ENCODE data around the gene SLC38A10. TPM values are rescaled to one million over a fixed set of nuclear protein-coding genes. Genes with fewer than 3 reads are reported as not detected.

The SLC38A10 gene
- polyA plus RNA-seq, 4 donors: 48.4 to 107 (median 79.2) TPM

GRCh38 chr17:81264640-81265039 lies 30.5 kb downstream of the SLC38A10 start:
- Histone ChIP-seq H3K4me3 (ENCODE audit: low read depth in 1 of 3, low read length in 3 of 3) (no peak overlapping the region), H3K27me3 (ENCODE audit: control insufficient read depth in 3 of 3, insufficient read depth in 3 of 3, low read length in 3 of 3) (no peaks in the 10 kb centered on the region), H3K4me1 (ENCODE audit: control insufficient read depth in 3 of 3, insufficient read depth in 2 of 3, low read depth in 1 of 3, low read length in 2 of 3) (no peaks in the 10 kb centered on the region), H3K9me3 (ENCODE audit: control insufficient read depth in 2 of 2, insufficient read depth in 1 of 2, low read depth in 1 of 2, low read length in 1 of 2) (no peaks in the 10 kb centered on the region), H3K36me3 (ENCODE audit: control insufficient read depth in 3 of 3, insufficient read depth in 2 of 3, low read depth in 1 of 3, low read length in 3 of 3) (peaks cover 15 to 85% (median 25%) of the 10 kb centered on the region in 3 donors), H3K27ac (ENCODE audit: low read depth in 1 of 3, low read length in 2 of 3) (no peak overlapping the region)
- DNase-seq: no peak
- FAIRE-seq: no peak
- WGBS, 3 donors: 91 to 97% (median 94%) methylated on average over 12 of the region's 12 CpGs

- H3K4me1 ChIP-seq (ENCODE audit: control insufficient read depth in 3 of 3, insufficient read depth in 2 of 3, low read depth in 1 of 3, low read length in 2 of 3): no peaks in the 10 kb centered on the region
- no peak overlapping the region for H3K4me3 ChIP-seq (ENCODE audit: low read depth in 1 of 3, low read length in 3 of 3)
- no peak for FAIRE-seq
- no peaks in the 10 kb centered on the region for H3K27me3 ChIP-seq (ENCODE audit: control insufficient read depth in 3 of 3, insufficient read depth in 3 of 3, low read length in 3 of 3)
- no peaks in the 10 kb centered on the region for H3K9me3 ChIP-seq (ENCODE audit: control insufficient read depth in 2 of 2, insufficient read depth in 1 of 2, low read depth in 1 of 2, low read length in 1 of 2)
- 93 to 95% (median 94%) methylated on average over 40 of the region's 40 CpGs for WGBS, 3 donors
- DNase-seq: no peak
- no peak overlapping the region for H3K27ac ChIP-seq (ENCODE audit: low read depth in 1 of 3, low read length in 2 of 3)
- peaks cover 23 to 89% (median 33%) of the 10 kb centered on the region in 3 donors for H3K36me3 ChIP-seq (ENCODE audit: control insufficient read depth in 3 of 3, insufficient read depth in 2 of 3, low read depth in 1 of 3, low read length in 3 of 3)
These were observed 31.5 kb downstream of the SLC38A10 start for GRCh38 chr17:81263371-81264181.

- Histone ChIP-seq H3K27me3 (ENCODE audit: control insufficient read depth in 3 of 3, insufficient read depth in 3 of 3, low read length in 3 of 3) (no peaks in the 10 kb centered on the region), H3K4me3 (ENCODE audit: low read depth in 1 of 3, low read length in 3 of 3) (no peak overlapping the region), H3K27ac (ENCODE audit: low read depth in 1 of 3, low read length in 2 of 3) (no peak overlapping the region), H3K9me3 (ENCODE audit: control insufficient read depth in 2 of 2, insufficient read depth in 1 of 2, low read depth in 1 of 2, low read length in 1 of 2) (no peaks in the 10 kb centered on the region), H3K4me1 (ENCODE audit: control insufficient read depth in 3 of 3, insufficient read depth in 2 of 3, low read depth in 1 of 3, low read length in 2 of 3) (no peaks in the 10 kb centered on the region), H3K36me3 (ENCODE audit: control insufficient read depth in 3 of 3, insufficient read depth in 2 of 3, low read depth in 1 of 3, low read length in 3 of 3) (peaks cover 23 to 97% (median 29%) of the 10 kb centered on the region in 3 donors)
- no peak for DNase-seq
- 92 to 94% (median 93%) methylated on average over 36 of the region's 36 CpGs for WGBS, 3 donors
- no peak for FAIRE-seq
These were observed 33.3 kb downstream of the SLC38A10 start for GRCh38 chr17:81261582-81262336.

- no peaks in the 10 kb centered on the region for H3K27me3 ChIP-seq (ENCODE audit: control insufficient read depth in 3 of 3, insufficient read depth in 3 of 3, low read length in 3 of 3)
- H3K27ac ChIP-seq (ENCODE audit: low read depth in 1 of 3, low read length in 2 of 3): no peak overlapping the region
- H3K36me3 ChIP-seq (ENCODE audit: control insufficient read depth in 3 of 3, insufficient read depth in 2 of 3, low read depth in 1 of 3, low read length in 3 of 3): peaks cover 23 to 100% (median 26%) of the 10 kb centered on the region in 3 donors
- 93 to 96% (median 96%) methylated on average over 18 of the region's 18 CpGs for WGBS, 3 donors
- peaks cover 0 to 1% (median 0%) of the 10 kb centered on the region in 3 donors for H3K4me1 ChIP-seq (ENCODE audit: control insufficient read depth in 3 of 3, insufficient read depth in 2 of 3, low read depth in 1 of 3, low read length in 2 of 3)
- FAIRE-seq (no peak), DNase-seq (no peak)
- H3K4me3 ChIP-seq (ENCODE audit: low read depth in 1 of 3, low read length in 3 of 3): no peak overlapping the region
- H3K9me3 ChIP-seq (ENCODE audit: control insufficient read depth in 2 of 2, insufficient read depth in 1 of 2, low read depth in 1 of 2, low read length in 1 of 2): no peaks in the 10 kb centered on the region
These were observed 34.0 kb downstream of the SLC38A10 start for GRCh38 chr17:81261096-81261495.

- DNase-seq (no peak), FAIRE-seq (no peak)
- no peaks in the 10 kb centered on the region for H3K27me3 ChIP-seq (ENCODE audit: control insufficient read depth in 3 of 3, insufficient read depth in 3 of 3, low read length in 3 of 3)
- no peak overlapping the region for H3K4me3 ChIP-seq (ENCODE audit: low read depth in 1 of 3, low read length in 3 of 3)
- WGBS, 3 donors: 92 to 96% (median 95%) methylated on average over 19 of the region's 19 CpGs
- H3K27ac ChIP-seq (ENCODE audit: low read depth in 1 of 3, low read length in 2 of 3): no peak overlapping the region
- H3K36me3 ChIP-seq (ENCODE audit: control insufficient read depth in 3 of 3, insufficient read depth in 2 of 3, low read depth in 1 of 3, low read length in 3 of 3): peaks cover 19 to 100% (median 26%) of the 10 kb centered on the region in 3 donors
- no peaks in the 10 kb centered on the region for H3K9me3 ChIP-seq (ENCODE audit: control insufficient read depth in 2 of 2, insufficient read depth in 1 of 2, low read depth in 1 of 2, low read length in 1 of 2)
- peaks cover 0 to 5% (median 0%) of the 10 kb centered on the region in 3 donors for H3K4me1 ChIP-seq (ENCODE audit: control insufficient read depth in 3 of 3, insufficient read depth in 2 of 3, low read depth in 1 of 3, low read length in 2 of 3)
These were observed 34.5 kb downstream of the SLC38A10 start for GRCh38 chr17:81260641-81261040.

- no peaks in the 10 kb centered on the region for H3K27me3 ChIP-seq (ENCODE audit: control insufficient read depth in 3 of 3, insufficient read depth in 3 of 3, low read length in 3 of 3)
- no peak overlapping the region for H3K4me3 ChIP-seq (ENCODE audit: low read depth in 1 of 3, low read length in 3 of 3)
- no peaks in the 10 kb centered on the region for H3K9me3 ChIP-seq (ENCODE audit: control insufficient read depth in 2 of 2, insufficient read depth in 1 of 2, low read depth in 1 of 2, low read length in 1 of 2)
- no peak overlapping the region for H3K27ac ChIP-seq (ENCODE audit: low read depth in 1 of 3, low read length in 2 of 3)
- H3K36me3 ChIP-seq (ENCODE audit: control insufficient read depth in 3 of 3, insufficient read depth in 2 of 3, low read depth in 1 of 3, low read length in 3 of 3): peaks cover 17 to 100% (median 26%) of the 10 kb centered on the region in 3 donors
- peaks cover 0 to 10% (median 0%) of the 10 kb centered on the region in 3 donors for H3K4me1 ChIP-seq (ENCODE audit: control insufficient read depth in 3 of 3, insufficient read depth in 2 of 3, low read depth in 1 of 3, low read length in 2 of 3)
- FAIRE-seq: no peak
- no peak for DNase-seq
- WGBS, 3 donors: 95 to 96% (median 96%) methylated on average over 16 to 17 of the region's 17 CpGs
These were observed 34.9 kb downstream of the SLC38A10 start for GRCh38 chr17:81260171-81260570.

- Histone ChIP-seq H3K36me3 (ENCODE audit: control insufficient read depth in 3 of 3, insufficient read depth in 2 of 3, low read depth in 1 of 3, low read length in 3 of 3) (peaks cover 17 to 91% (median 20%) of the 10 kb centered on the region in 3 donors), H3K9me3 (ENCODE audit: control insufficient read depth in 2 of 2, insufficient read depth in 1 of 2, low read depth in 1 of 2, low read length in 1 of 2) (no peaks in the 10 kb centered on the region), H3K27me3 (ENCODE audit: control insufficient read depth in 3 of 3, insufficient read depth in 3 of 3, low read length in 3 of 3) (no peaks in the 10 kb centered on the region), H3K4me1 (ENCODE audit: control insufficient read depth in 3 of 3, insufficient read depth in 2 of 3, low read depth in 1 of 3, low read length in 2 of 3) (peaks cover 0 to 20% (median 0%) of the 10 kb centered on the region in 3 donors), H3K27ac (ENCODE audit: low read depth in 1 of 3, low read length in 2 of 3) (no peak overlapping the region), H3K4me3 (ENCODE audit: low read depth in 1 of 3, low read length in 3 of 3) (no peak overlapping the region)
- 93 to 97% (median 95%) methylated on average over 23 of the region's 23 CpGs for WGBS, 3 donors
- no peak for DNase-seq
- FAIRE-seq: no peak
These were observed 36.0 kb downstream of the SLC38A10 start for GRCh38 chr17:81259058-81259605.

GRCh38 chr17:81258292-81258691 lies 36.8 kb downstream of the SLC38A10 start:
- 87 to 91% (median 90%) methylated on average over 19 to 20 of the region's 20 CpGs for WGBS, 3 donors
- H3K27ac ChIP-seq (ENCODE audit: low read depth in 1 of 3, low read length in 2 of 3): no peak overlapping the region
- peaks cover 0 to 21% (median 0%) of the 10 kb centered on the region in 3 donors for H3K4me1 ChIP-seq (ENCODE audit: control insufficient read depth in 3 of 3, insufficient read depth in 2 of 3, low read depth in 1 of 3, low read length in 2 of 3)
- peaks cover 15 to 86% (median 17%) of the 10 kb centered on the region in 3 donors for H3K36me3 ChIP-seq (ENCODE audit: control insufficient read depth in 3 of 3, insufficient read depth in 2 of 3, low read depth in 1 of 3, low read length in 3 of 3)
- no peak for FAIRE-seq
- H3K27me3 ChIP-seq (ENCODE audit: control insufficient read depth in 3 of 3, insufficient read depth in 3 of 3, low read length in 3 of 3): no peaks in the 10 kb centered on the region
- H3K9me3 ChIP-seq (ENCODE audit: control insufficient read depth in 2 of 2, insufficient read depth in 1 of 2, low read depth in 1 of 2, low read length in 1 of 2): no peaks in the 10 kb centered on the region
- no peak for DNase-seq
- H3K4me3 ChIP-seq (ENCODE audit: low read depth in 1 of 3, low read length in 3 of 3): no peak overlapping the region
